ENCODE data around the gene PGGHG.

Gene PGGHG

GRCh38 chr11:251550-251949 lies 37.4 kb upstream of the PGGHG start:
- TF ChIP-seq YY1 (IDR thresholded peaks at IDR 0.05; ENCODE audit: low read depth), result no peak
- TF ChIP-seq REST (IDR thresholded peaks at IDR 0.05; ENCODE audit: low read depth), result no peak
- TF ChIP-seq ZBTB7A (IDR thresholded peaks at IDR 0.05; ENCODE audit: low read depth), result no peak
- TF ChIP-seq NFIC (IDR thresholded peaks at IDR 0.05), result no peak
- no peak for TF ChIP-seq TAF1 (IDR thresholded peaks at IDR 0.05; ENCODE audit: low read depth)
- TF ChIP-seq CREB1 (IDR thresholded peaks at IDR 0.05; ENCODE audit: low read depth), result no peak
- no peak for TF ChIP-seq CEBPB (IDR thresholded peaks at IDR 0.05)

- no peak for TF ChIP-seq TEAD4 (IDR thresholded peaks at IDR 0.05)
- TF ChIP-seq FOXM1 (IDR thresholded peaks at IDR 0.05; ENCODE audit: borderline replicate concordance, low read depth), result no peak
- TF ChIP-seq MAX (IDR thresholded peaks at IDR 0.05), result no peak
- TF ChIP-seq ZBTB7A (IDR thresholded peaks at IDR 0.05; ENCODE audit: low read depth), result no peak
- TF ChIP-seq YY1 (IDR thresholded peaks at IDR 0.05; ENCODE audit: low read depth), result no peak
- TF ChIP-seq USF1 (IDR thresholded peaks at IDR 0.05), result no peak
- TF ChIP-seq NFIC (IDR thresholded peaks at IDR 0.05), result no peak
- TF ChIP-seq RAD21 (IDR thresholded peaks at IDR 0.05; ENCODE audit: low read depth), result no peak
- no peak for TF ChIP-seq EP300 (IDR thresholded peaks at IDR 0.05; ENCODE audit: borderline replicate concordance)
- no peak for TF ChIP-seq TAF1 (IDR thresholded peaks at IDR 0.05; ENCODE audit: low read depth)
- no peak for TF ChIP-seq EGR1 (IDR thresholded peaks at IDR 0.05)
- TF ChIP-seq CREB1 (IDR thresholded peaks at IDR 0.05; ENCODE audit: low read depth), result no peak
- TF ChIP-seq REST (IDR thresholded peaks at IDR 0.05; ENCODE audit: low read depth), result no peak
- TF ChIP-seq TCF12 (IDR thresholded peaks at IDR 0.05; ENCODE audit: low read depth), result no peak
- no peak for TF ChIP-seq CEBPB (IDR thresholded peaks at IDR 0.05)
Observed at GRCh38 chr11:252666-253065, 36.3 kb upstream of the PGGHG start.

- TF ChIP-seq TEAD4 (IDR thresholded peaks at IDR 0.05) (no peak), EP300 (IDR thresholded peaks at IDR 0.05; ENCODE audit: borderline replicate concordance) (no peak), TAF1 (IDR thresholded peaks at IDR 0.05; ENCODE audit: low read depth) (no peak), EGR1 (IDR thresholded peaks at IDR 0.05) (no peak), YY1 (IDR thresholded peaks at IDR 0.05; ENCODE audit: low read depth) (no peak), CEBPB (IDR thresholded peaks at IDR 0.05) (no peak), CREB1 (IDR thresholded peaks at IDR 0.05; ENCODE audit: low read depth) (no peak)
Observed at GRCh38 chr11:253160-253885, 35.6 kb upstream of the PGGHG start.

GRCh38 chr11:253886-254270 lies 35.0 kb upstream of the PGGHG start:
- TF ChIP-seq CREB1 (IDR thresholded peaks at IDR 0.05; ENCODE audit: low read depth) (no peak), NFIC (IDR thresholded peaks at IDR 0.05) (no peak), YY1 (IDR thresholded peaks at IDR 0.05; ENCODE audit: low read depth) (no peak), ZBTB7A (IDR thresholded peaks at IDR 0.05; ENCODE audit: low read depth) (no peak), TAF1 (IDR thresholded peaks at IDR 0.05; ENCODE audit: low read depth) (no peak)

- TF ChIP-seq USF1 (IDR thresholded peaks at IDR 0.05) (no peak), EGR1 (IDR thresholded peaks at IDR 0.05) (no peak)
Observed at GRCh38 chr11:255176-255575, 33.8 kb upstream of the PGGHG start.

GRCh38 chr11:255816-256215 lies 33.1 kb upstream of the PGGHG start:
- TF ChIP-seq NFIC (IDR thresholded peaks at IDR 0.05) (no peak), RAD21 (IDR thresholded peaks at IDR 0.05; ENCODE audit: low read depth) (no peak), YY1 (IDR thresholded peaks at IDR 0.05; ENCODE audit: low read depth) (no peak), USF1 (IDR thresholded peaks at IDR 0.05) (no peak), CREB1 (IDR thresholded peaks at IDR 0.05; ENCODE audit: low read depth) (no peak), REST (IDR thresholded peaks at IDR 0.05; ENCODE audit: low read depth) (no peak), MAX (IDR thresholded peaks at IDR 0.05) (no peak), TCF12 (IDR thresholded peaks at IDR 0.05; ENCODE audit: low read depth) (no peak), EGR1 (IDR thresholded peaks at IDR 0.05) (no peak), EP300 (IDR thresholded peaks at IDR 0.05; ENCODE audit: borderline replicate concordance) (no peak)
